ENCODE data around the gene NFIA.

NFIA gene

DNA sequence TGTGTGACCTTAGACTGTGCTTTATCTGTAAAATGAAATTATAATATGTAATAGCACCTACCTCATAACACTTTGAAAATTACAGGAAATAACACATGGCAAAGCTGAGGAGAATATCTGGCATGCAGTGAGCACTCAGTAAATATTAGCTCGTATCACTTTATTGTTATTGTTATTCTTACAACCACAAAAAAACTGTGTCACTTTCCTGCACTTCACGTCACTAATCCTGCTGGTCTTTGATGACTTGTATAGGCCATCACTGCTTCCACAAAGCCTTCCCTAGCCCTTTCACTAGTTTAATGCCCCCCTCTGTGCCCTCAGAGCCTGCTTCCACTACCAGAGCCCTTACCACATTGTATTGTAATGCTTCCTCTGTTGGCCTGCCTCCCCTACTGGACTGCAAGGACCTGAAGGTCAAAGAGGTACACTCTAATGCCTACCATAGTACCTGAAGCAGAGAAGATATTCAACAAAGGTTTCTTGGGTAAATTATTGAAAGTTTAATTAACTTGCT, 231.6 kb downstream of the NFIA start:
- Histone ChIP-seq H3K27me3 (ENCODE audit: control insufficient read depth, insufficient read depth, low read length) (no peaks in the 10 kb centered on the region), H3K9me3 (replicated peaks; ENCODE audit: low read length) (no peaks in the 10 kb centered on the region), H3K4me2 (ENCODE audit: low read length) (no peak overlapping the region), H3K36me3 (ENCODE audit: insufficient read depth, low read length) (no peaks in the 10 kb centered on the region), H3K4me1 (ENCODE audit: control insufficient read depth, insufficient read depth, low read length) (peaks cover 15% of the 10 kb centered on the region), H3K4me3 (ENCODE audit: low read length) (no peak overlapping the region), H3K9ac (ENCODE audit: low read depth, low read length) (no peak overlapping the region)

DNA sequence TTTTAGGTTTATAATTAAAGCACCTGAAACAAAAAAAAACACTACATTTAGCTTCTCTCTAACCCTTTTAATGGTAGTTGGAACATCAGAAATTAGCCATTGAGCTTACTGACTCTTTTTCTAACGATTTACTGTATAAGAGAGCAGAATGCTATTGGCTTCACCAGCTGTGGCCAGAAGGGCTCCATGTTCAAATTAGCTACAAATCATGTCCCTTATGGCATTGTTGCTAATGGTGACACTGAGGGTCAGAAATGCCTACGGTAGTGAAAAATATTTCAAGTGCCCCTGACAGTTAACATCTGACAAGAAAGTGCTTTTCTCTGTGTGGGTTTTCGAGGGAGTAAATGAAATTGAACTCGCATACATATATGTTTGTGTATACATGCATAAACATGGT, 232.7 kb downstream of the NFIA start:
- H3K9ac ChIP-seq (ENCODE audit: low read depth, low read length) = no peak overlapping the region
- H3K4me2 ChIP-seq (ENCODE audit: low read length) = no peak overlapping the region
- H3K4me1 ChIP-seq (ENCODE audit: control insufficient read depth, insufficient read depth, low read length) = peaks cover 20% of the 10 kb centered on the region
- no peak overlapping the region for H3K4me3 ChIP-seq (ENCODE audit: low read length)
- H3K36me3 ChIP-seq (ENCODE audit: insufficient read depth, low read length) = no peaks in the 10 kb centered on the region
- no peaks in the 10 kb centered on the region for H3K9me3 ChIP-seq (replicated peaks; ENCODE audit: low read length)
- no peaks in the 10 kb centered on the region for H3K27me3 ChIP-seq (ENCODE audit: control insufficient read depth, insufficient read depth, low read length)

DNA sequence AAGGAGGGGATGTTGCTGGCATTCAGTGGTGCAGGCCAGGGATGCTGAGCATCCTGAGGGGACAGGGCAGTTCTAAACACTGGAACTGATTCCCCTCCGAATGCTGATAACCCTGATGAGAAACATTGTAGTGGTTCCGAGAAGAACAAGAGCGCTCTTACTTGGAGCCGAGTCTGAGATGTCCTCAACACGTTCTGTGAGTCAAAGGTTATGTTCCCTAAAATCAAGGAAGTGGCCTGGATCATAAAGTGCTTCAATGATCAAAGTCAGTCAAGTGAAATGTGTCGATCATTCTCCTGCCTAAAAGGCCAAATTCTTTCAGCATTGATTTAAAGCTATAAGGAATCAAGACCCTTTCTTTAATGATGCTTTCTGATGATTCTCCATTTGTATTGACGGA, 234.1 kb downstream of the NFIA start:
- Histone ChIP-seq H3K27me3 (ENCODE audit: control insufficient read depth, insufficient read depth, low read length) (no peaks in the 10 kb centered on the region), H3K4me1 (ENCODE audit: control insufficient read depth, insufficient read depth, low read length) (peaks cover 20% of the 10 kb centered on the region), H3K36me3 (ENCODE audit: insufficient read depth, low read length) (no peaks in the 10 kb centered on the region), H3K9me3 (replicated peaks; ENCODE audit: low read length) (no peaks in the 10 kb centered on the region), H3K9ac (ENCODE audit: low read depth, low read length) (no peak overlapping the region), H3K4me3 (ENCODE audit: low read length) (no peak overlapping the region), H3K4me2 (ENCODE audit: low read length) (no peak overlapping the region)

DNA sequence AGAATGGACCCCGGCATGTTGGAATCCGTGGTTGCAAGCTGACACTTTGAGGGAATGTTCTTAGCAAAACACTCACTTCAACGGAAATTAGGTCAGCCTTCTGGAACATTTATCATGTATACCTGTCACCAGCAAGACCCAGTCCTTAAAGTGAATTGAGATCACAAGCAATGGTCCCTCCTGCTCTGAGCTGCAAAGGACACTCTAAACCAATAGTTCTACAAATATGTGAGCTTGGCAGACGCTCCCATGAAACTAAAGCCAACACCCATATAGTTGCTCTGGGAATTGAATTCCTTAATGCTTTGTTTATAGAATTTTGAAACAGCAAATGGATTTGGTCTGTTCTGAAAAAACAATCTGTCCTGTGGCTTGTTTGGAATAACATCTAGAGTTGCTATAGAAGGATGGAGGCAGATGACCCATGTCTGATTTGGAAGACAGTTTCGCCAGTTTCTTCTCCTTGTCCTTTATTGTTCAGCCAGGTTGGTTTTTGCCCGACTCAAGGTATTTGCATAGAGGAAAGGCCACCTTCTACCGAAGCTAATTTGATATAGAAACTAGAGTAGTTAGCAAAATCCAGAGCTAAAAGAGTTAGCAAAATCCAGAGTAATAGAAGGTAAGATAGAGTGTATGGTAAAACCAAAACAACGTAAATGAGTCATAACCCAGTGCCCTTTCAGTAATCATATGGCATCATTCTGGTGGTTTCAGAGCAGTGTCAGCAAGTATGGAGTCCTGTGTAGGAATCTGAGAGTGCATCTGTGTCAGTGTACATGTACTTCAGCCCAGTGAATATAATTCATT, 236.2 kb downstream of the NFIA start:
- H3K4me3 ChIP-seq (ENCODE audit: low read length) = peak overlapping the region; percentile 56

DNA sequence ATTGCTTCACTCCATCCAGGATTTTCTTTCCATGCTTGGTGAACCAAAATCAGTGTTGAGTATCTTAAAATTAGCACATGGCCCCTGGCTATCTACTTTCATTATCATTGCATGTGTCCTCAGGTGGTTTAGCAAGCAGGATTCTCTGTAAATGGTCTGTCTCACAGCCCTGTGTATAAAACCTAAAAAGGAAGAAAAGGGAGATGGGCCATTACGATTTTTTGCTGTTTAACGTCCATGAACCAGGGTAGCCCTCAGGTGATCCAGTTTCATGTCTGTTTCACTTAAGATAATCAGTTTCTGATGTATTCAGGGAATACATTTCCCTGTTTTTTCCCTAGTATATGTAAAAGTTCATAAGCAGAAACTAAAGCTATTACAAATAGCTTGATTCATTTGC, 238.2 kb downstream of the NFIA start:
- Histone ChIP-seq H3K9me3 (replicated peaks; ENCODE audit: low read length) (no peaks in the 10 kb centered on the region), H3K4me1 (ENCODE audit: control insufficient read depth, insufficient read depth, low read length) (peaks cover 20% of the 10 kb centered on the region), H3K9ac (ENCODE audit: low read depth, low read length) (no peak overlapping the region), H3K4me3 (ENCODE audit: low read length) (no peak overlapping the region), H3K4me2 (ENCODE audit: low read length) (no peak overlapping the region), H3K27me3 (ENCODE audit: control insufficient read depth, insufficient read depth, low read length) (no peaks in the 10 kb centered on the region), H3K36me3 (ENCODE audit: insufficient read depth, low read length) (no peaks in the 10 kb centered on the region)

More for the DNA sequence above, 236.2 kb downstream of the NFIA start:
- peaks cover 20% of the 10 kb centered on the region for H3K4me1 ChIP-seq (ENCODE audit: control insufficient read depth, insufficient read depth, low read length)
- H3K9ac ChIP-seq (ENCODE audit: low read depth, low read length) = peak overlapping the region; percentile 65
- H3K36me3 ChIP-seq (ENCODE audit: insufficient read depth, low read length) = no peaks in the 10 kb centered on the region
- H3K9me3 ChIP-seq (replicated peaks; ENCODE audit: low read length) = no peaks in the 10 kb centered on the region
- no peaks in the 10 kb centered on the region for H3K27me3 ChIP-seq (ENCODE audit: control insufficient read depth, insufficient read depth, low read length)
- peak overlapping the region; percentile 79 for H3K4me2 ChIP-seq (ENCODE audit: low read length)

DNA sequence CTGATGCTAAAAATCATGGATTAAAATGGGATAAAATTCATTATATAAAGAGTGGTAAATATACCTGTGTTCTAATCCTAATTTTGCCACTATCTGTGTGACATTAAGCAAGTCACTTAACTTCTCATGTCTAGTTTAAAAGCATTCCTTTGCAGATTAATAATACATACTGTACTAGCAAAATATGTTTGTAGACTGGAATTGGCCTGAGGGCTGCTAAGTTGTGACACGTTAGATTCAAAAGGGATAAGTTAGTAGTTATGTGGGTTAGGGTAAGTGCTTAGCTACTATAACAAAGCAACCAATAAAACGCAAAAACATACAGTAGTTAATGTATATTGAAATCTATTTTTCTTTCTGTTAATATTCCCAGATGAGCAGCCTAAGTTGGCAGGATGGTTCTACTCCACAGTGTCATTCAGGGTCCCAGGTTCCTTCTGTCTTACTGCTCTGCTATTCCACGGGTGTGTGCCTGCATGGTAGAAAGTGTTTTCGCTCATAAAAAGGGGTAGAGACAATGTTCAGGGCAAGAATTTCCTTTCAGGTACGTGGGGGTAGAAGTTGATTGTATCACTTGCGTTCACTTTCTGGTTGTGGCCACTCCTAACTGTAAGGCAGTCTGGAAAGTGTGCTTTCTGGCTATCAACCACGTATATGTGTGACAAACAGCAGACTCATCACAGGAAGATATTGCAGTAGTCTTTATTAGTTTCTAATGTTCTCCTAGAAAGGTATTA, 239.8 kb downstream of the NFIA start:
- no peaks in the 10 kb centered on the region for H3K27me3 ChIP-seq (ENCODE audit: control insufficient read depth, insufficient read depth, low read length)
- no peak overlapping the region for H3K4me2 ChIP-seq (ENCODE audit: low read length)
- H3K4me3 ChIP-seq (ENCODE audit: low read length) = no peak overlapping the region
- H3K9ac ChIP-seq (ENCODE audit: low read depth, low read length) = no peak overlapping the region
- no peaks in the 10 kb centered on the region for H3K36me3 ChIP-seq (ENCODE audit: insufficient read depth, low read length)
- H3K9me3 ChIP-seq (replicated peaks; ENCODE audit: low read length) = no peaks in the 10 kb centered on the region
- H3K4me1 ChIP-seq (ENCODE audit: control insufficient read depth, insufficient read depth, low read length) = peaks cover 20% of the 10 kb centered on the region

DNA sequence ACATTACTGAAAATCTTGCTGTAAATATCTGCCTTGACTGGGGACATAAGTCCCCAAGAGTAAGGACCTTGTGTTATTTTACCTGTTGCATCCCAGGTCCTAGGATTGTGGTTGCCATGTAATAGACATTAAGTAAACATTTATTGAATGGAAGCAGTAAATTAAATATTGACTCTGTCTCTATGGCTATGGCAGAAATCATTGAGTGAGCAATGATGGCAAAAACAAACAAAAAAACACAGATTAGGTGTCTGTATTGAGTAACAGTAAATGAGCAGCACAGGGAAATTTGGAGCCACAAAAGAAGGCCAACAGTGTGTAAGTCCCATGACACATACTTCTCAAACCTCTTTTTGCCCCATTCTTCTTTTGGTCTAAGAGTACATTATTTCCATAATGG, 240.4 kb downstream of the NFIA start:
- Histone ChIP-seq H3K4me1 (ENCODE audit: control insufficient read depth, insufficient read depth, low read length) (peaks cover 17% of the 10 kb centered on the region), H3K9ac (ENCODE audit: low read depth, low read length) (no peak overlapping the region), H3K27me3 (ENCODE audit: control insufficient read depth, insufficient read depth, low read length) (no peaks in the 10 kb centered on the region), H3K4me2 (ENCODE audit: low read length) (no peak overlapping the region), H3K4me3 (ENCODE audit: low read length) (no peak overlapping the region), H3K9me3 (replicated peaks; ENCODE audit: low read length) (no peaks in the 10 kb centered on the region), H3K36me3 (ENCODE audit: insufficient read depth, low read length) (no peaks in the 10 kb centered on the region)

DNA sequence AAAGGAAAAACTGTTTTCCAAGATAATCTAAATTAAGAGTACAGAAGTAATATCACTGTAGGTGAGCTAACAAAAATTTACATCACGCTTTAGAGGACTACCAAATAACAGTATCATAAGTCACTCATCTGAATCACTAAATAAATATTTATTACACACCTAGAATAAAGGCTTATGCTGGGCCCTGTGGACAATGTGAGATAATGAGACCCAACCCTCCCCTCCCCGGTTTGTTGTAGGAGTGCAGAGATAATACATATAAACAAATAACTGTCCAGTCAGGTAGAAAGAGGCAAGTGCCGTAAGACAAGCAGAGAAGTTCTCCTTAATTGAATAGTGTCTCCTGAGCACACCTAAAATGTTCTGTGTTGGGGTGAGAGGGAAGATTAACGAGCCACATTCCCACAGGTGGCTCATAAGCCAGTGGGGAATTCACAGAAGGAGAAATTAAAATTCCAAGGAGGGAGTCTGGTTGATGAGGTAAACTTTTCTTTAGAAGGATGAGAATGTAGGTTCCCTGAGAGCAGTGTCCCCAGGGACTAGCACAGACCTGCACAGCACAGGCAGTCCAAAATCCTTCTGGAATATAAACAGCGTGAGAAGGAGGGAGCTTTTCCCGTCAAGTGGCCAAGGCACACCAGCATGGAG, 241.4 kb downstream of the NFIA start:
- Histone ChIP-seq H3K27me3 (ENCODE audit: control insufficient read depth, insufficient read depth, low read length) (no peaks in the 10 kb centered on the region), H3K9me3 (replicated peaks; ENCODE audit: low read length) (no peaks in the 10 kb centered on the region), H3K4me1 (ENCODE audit: control insufficient read depth, insufficient read depth, low read length) (peaks cover 7% of the 10 kb centered on the region), H3K9ac (ENCODE audit: low read depth, low read length) (no peak overlapping the region), H3K4me3 (ENCODE audit: low read length) (no peak overlapping the region), H3K4me2 (ENCODE audit: low read length) (no peak overlapping the region), H3K36me3 (ENCODE audit: insufficient read depth, low read length) (no peaks in the 10 kb centered on the region)

DNA sequence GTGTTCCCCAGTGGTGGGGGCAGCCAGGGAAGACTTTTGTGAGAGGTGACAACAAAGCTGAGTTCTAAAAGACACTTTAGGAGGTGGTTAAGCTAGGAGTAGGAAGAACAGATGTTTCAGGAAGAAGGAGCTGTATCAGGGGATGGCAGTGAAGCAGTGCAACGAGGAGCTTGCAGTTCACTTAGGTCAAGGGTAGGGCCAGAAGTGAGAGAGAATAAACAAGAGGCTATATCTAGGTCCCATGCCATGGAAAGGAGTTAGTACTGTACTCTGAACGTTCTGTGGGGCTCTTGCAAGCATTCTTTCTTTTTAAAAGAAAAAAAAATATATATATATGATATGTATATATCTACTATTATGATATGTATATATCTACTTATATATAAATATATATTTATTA, 244.4 kb downstream of the NFIA start:
- Histone ChIP-seq H3K9me3 (replicated peaks; ENCODE audit: low read length) (no peaks in the 10 kb centered on the region), H3K27me3 (ENCODE audit: control insufficient read depth, insufficient read depth, low read length) (no peaks in the 10 kb centered on the region), H3K36me3 (ENCODE audit: insufficient read depth, low read length) (no peaks in the 10 kb centered on the region), H3K4me3 (ENCODE audit: low read length) (no peak overlapping the region), H3K9ac (ENCODE audit: low read depth, low read length) (no peak overlapping the region), H3K4me1 (ENCODE audit: control insufficient read depth, insufficient read depth, low read length) (no peaks in the 10 kb centered on the region), H3K4me2 (ENCODE audit: low read length) (no peak overlapping the region)

DNA sequence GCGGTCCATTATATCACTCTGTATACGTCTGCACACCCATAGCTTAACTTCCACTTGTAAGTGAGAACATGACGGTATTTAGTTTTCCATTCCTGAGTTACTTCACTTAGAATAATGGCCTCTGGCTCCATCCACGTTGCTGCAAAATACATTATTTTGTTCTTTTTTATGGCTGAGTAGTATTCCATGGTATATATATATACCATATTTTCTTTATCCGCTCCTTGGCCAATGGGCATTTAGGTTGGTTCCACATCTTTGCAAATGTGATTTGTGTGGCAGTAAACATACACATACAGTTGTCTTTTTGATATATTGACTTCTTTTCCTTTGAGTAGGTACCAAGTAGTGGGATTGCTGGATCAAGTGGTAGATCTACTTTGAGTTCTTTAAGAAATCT, 245.1 kb downstream of the NFIA start:
- H3K27me3 ChIP-seq (ENCODE audit: control insufficient read depth, insufficient read depth, low read length) = no peaks in the 10 kb centered on the region
- no peak overlapping the region for H3K4me2 ChIP-seq (ENCODE audit: low read length)
- no peak overlapping the region for H3K4me3 ChIP-seq (ENCODE audit: low read length)
- no peaks in the 10 kb centered on the region for H3K36me3 ChIP-seq (ENCODE audit: insufficient read depth, low read length)
- no peaks in the 10 kb centered on the region for H3K4me1 ChIP-seq (ENCODE audit: control insufficient read depth, insufficient read depth, low read length)
- no peak overlapping the region for H3K9ac ChIP-seq (ENCODE audit: low read depth, low read length)
- H3K9me3 ChIP-seq (replicated peaks; ENCODE audit: low read length) = no peaks in the 10 kb centered on the region

DNA sequence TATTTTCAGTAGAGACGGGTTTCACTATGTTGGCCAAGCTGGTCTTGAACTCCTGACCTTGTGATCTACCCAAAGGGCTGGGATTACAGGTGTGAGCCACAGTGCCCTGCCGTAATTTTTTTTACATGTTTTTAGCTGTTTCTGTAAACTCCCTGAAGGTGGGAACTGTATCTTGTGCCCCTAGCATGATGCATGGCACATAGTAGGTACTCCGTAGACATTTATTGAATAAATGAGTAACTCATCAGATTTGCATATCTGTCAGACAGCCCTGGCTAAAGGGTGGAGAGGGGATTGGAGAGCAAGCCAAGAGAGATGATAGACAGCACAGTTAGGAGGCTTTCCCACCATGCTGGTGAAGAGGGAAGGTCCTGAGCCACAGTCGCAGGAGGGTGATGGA, 247.2 kb downstream of the NFIA start:
- Histone ChIP-seq H3K4me3 (ENCODE audit: low read length) (no peak overlapping the region), H3K27me3 (ENCODE audit: control insufficient read depth, insufficient read depth, low read length) (no peaks in the 10 kb centered on the region), H3K36me3 (ENCODE audit: insufficient read depth, low read length) (no peaks in the 10 kb centered on the region), H3K4me2 (ENCODE audit: low read length) (no peak overlapping the region), H3K9ac (ENCODE audit: low read depth, low read length) (no peak overlapping the region), H3K4me1 (ENCODE audit: control insufficient read depth, insufficient read depth, low read length) (no peaks in the 10 kb centered on the region), H3K9me3 (replicated peaks; ENCODE audit: low read length) (no peaks in the 10 kb centered on the region)

All from skeletal muscle satellite cell (primary cell).